RWPE2 (cell line): ENCODE results near the gene DLG3.

Experiments
- ATAC-seq: fragments of 200-7000 bp; cut with Tn5 transposase; 3 replicates; pipeline ENCODE4 v1.9.1; 2021; ENCODE audit warnings: low read depth
- DNase-seq: peaks from one replicate; pipeline ENCODE4 v3.0.0-alpha.2; 2020; ENCODE audit warnings: low spot score
- H3K27ac ChIP-seq: fragments of 450-650 bp; 2 replicates; pipeline ENCODE4 v1.5.1; 2017; ENCODE audit warnings: mild to moderate bottlenecking; ENCODE audit not compliant: poor library complexity, severe bottlenecking
- H3K27me3 ChIP-seq: fragments of 250-450 bp; sonication (Bioruptor Pico); 2 replicates; pipeline ENCODE4 v1.5.1; 2021; ENCODE audit warnings: mild to moderate bottlenecking, moderate library complexity; ENCODE audit not compliant: insufficient read depth, poor library complexity, severe bottlenecking
- H3K36me3 ChIP-seq: fragments of 250-450 bp; sonication (Bioruptor Pico); 2 replicates; pipeline ENCODE4 v1.5.1; 2020; ENCODE audit warnings: low read depth, mild to moderate bottlenecking, moderate library complexity
- H3K4me1 ChIP-seq: fragments of 250-450 bp; sonication (Bioruptor Pico); 2 replicates; pipeline ENCODE4 v1.5.1; 2021; ENCODE audit warnings: mild to moderate bottlenecking, moderate library complexity; ENCODE audit not compliant: insufficient read depth, poor library complexity, severe bottlenecking
- H3K4me3 ChIP-seq: fragments of 250-450 bp; sonication (Bioruptor Pico); 2 replicates; pipeline ENCODE4 v1.5.1; 2021; ENCODE audit warnings: mild to moderate bottlenecking, moderate library complexity; ENCODE audit not compliant: severe bottlenecking
- H3K9me3 ChIP-seq: fragments of 250-450 bp; sonication (Bioruptor Pico); 2 replicates; pipeline ENCODE4 v1.5.1; 2021; ENCODE audit warnings: mild to moderate bottlenecking, moderate library complexity; ENCODE audit not compliant: severe bottlenecking
- TF ChIP-seq, protein P1 (sequence below): fragments of 450-650 bp; IDR thresholded peaks from one replicate; pipeline ENCODE4 v1.5.1; 2017; ENCODE audit warnings: mild to moderate bottlenecking, moderate library complexity; ENCODE audit not compliant: poor library complexity, severe bottlenecking

The DLG3 gene

GRCh38 chrX:70452143-70452733 is 7.6 kb downstream of the DLG3 start:
- TF ChIP-seq, protein P1, sequence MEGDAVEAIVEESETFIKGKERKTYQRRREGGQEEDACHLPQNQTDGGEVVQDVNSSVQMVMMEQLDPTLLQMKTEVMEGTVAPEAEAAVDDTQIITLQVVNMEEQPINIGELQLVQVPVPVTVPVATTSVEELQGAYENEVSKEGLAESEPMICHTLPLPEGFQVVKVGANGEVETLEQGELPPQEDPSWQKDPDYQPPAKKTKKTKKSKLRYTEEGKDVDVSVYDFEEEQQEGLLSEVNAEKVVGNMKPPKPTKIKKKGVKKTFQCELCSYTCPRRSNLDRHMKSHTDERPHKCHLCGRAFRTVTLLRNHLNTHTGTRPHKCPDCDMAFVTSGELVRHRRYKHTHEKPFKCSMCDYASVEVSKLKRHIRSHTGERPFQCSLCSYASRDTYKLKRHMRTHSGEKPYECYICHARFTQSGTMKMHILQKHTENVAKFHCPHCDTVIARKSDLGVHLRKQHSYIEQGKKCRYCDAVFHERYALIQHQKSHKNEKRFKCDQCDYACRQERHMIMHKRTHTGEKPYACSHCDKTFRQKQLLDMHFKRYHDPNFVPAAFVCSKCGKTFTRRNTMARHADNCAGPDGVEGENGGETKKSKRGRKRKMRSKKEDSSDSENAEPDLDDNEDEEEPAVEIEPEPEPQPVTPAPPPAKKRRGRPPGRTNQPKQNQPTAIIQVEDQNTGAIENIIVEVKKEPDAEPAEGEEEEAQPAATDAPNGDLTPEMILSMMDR: peak; percentile 68
- Histone ChIP-seq H3K4me3 (peak overlapping the region; percentile 38), H3K36me3 (no peaks in the 10 kb centered on the region; the same call in 1 of the 2 replicates), H3K9me3 (no peaks in the 10 kb centered on the region), H3K27me3 (no peaks in the 10 kb centered on the region), H3K4me1 (no peaks in the 10 kb centered on the region), H3K27ac (peak overlapping the region; percentile 11)
- DNase-seq (no peak), ATAC-seq (peak; percentile 18)

DNA sequence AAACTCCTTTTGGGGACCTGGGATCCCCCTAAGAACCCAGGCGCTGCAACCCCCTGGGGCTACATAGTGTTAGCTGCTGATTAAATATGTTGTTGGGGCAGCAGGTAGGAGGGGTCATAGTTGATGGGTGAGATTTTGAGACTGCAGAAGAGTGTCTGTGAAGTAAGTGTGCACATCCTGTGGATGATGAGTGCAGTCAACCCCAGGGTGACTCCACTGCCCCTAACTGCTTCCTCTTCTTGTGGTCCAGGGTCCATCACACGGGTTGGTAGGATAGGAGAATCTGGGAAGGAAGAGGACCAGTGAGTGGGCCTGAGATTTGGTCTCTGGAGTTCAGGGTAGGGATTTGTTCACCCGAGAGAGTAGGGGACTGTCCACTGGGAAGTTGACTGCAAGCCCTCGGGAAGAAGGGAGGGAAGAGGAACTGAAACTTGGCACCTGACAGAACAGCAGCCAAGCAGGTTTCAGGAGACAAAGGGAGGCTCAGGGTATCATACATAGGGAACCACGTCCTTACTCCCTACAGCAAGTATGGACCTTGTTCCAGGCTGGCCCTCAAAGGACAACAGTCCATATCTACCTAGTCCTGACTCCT is 8.5 kb downstream of the DLG3 start:
- Histone ChIP-seq H3K36me3 (no peaks in the 10 kb centered on the region; the same call in 1 of the 2 replicates), H3K4me1 (no peaks in the 10 kb centered on the region), H3K4me3 (peak overlapping the region; percentile 38), H3K9me3 (no peaks in the 10 kb centered on the region), H3K27ac (peak overlapping the region; percentile 11), H3K27me3 (no peaks in the 10 kb centered on the region)
- DNase-seq: no peak
- TF ChIP-seq, protein P1: no peak
- ATAC-seq: no peak

DNA sequence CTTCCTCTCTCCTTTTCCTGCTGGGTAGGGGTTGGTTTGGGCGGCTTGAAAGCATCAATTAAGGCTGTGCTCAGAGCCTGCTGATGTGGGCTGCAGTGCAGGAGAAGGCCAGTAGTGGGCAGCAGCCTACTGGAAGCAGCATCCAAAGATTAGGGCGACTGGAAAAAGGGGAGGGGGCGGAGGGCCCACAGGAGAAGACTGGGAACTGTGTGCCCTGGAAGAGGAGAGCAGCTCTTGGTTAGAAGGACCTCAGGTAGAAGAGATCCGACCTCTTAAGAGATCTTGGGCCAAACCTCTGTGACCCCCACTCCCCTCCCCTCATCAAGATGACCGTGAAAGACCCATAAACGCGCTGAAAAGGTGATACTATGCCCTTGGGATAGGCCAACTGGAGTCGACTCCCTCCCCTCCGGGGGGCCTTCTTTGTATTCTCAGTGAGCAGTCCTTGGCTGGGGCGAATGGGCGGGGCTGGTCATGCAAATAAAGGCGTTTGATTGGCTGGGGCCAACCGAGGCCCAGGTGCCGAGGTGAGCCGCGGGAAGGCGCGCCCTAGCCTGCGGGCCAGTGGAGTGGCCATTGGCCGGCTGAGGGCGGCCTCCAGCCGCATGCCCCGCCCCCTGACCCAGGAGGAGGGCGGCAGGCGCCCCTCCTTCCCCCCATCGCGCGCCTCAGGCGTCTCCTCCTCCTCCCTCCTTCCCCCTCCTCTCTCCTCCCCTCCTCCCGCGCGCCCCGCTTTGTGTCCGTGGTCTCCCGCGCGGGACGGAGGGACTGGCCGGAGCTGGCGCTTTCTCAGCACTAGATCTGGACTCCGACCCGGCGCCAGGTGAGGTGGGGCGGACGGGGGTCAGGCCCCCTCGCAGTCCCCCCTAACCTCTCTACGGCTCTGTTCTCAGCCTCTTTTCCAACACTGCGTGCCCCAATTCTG is 10.1 kb downstream of the DLG3 start:
- TF ChIP-seq, protein P1: peak; percentile 77
- ATAC-seq: peak; percentile 90
- Histone ChIP-seq H3K4me3 (peak overlapping the region; percentile 60), H3K36me3 (no peaks in the 10 kb centered on the region; the same call in 1 of the 2 replicates), H3K27me3 (no peaks in the 10 kb centered on the region), H3K9me3 (no peaks in the 10 kb centered on the region), H3K27ac (peak overlapping the region; percentile 58), H3K4me1 (no peaks in the 10 kb centered on the region)
- DNase-seq: peak; percentile 91

DNA sequence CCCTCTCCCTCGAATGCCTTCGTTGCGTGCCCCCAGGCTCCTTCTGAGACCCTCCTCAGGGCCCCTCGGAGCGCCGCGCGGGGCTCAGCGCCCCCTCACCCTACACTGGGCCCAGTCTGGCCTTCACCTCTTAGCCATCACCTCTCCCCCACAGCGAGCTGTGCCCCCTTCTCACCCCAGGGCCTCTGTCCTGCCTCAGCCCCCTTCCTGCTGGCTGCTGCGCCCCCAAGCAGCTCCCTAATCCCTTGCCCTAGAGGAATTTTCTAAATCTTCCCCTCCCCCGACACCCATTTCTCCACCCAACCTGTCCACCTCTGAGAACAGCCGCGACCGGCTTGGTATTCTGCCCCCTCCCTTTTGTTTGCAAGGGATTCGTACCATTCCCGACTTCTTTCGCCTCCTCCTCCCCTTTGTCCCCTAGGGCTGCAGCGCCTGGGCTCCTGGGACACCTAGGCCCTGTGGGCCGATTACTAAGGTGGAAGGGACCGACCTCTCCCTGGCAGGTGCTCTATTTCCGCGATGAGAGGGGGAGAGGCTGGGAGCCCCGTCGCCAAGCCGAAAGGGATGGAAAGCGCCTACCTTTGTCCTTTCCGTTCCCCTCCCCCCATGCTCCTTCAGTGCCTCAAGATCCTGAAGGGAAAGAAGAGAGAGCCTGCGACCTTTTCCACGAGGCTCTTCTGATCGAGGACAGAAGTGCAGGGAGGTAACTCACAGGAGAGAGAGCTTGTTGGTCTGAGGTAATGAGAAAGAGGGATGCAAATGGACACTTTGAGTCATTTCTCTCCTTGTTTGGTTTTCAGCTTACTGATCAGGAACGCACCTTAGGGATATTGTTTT is 10.9 kb downstream of the DLG3 start:
- Histone ChIP-seq H3K4me3 (peak overlapping the region; percentile 60), H3K4me1 (no peaks in the 10 kb centered on the region), H3K27me3 (no peaks in the 10 kb centered on the region), H3K27ac (peak overlapping the region; percentile 58), H3K36me3 (no peaks in the 10 kb centered on the region; the same call in 1 of the 2 replicates), H3K9me3 (no peaks in the 10 kb centered on the region)
- no peak for ATAC-seq
- no peak for DNase-seq
- TF ChIP-seq, protein P1: no peak
